PC-3 (cell line): ENCODE data around the gene EQTN. TPM values are rescaled to one million over a fixed set of nuclear protein-coding genes. Genes with fewer than 3 reads are reported as not detected.

ENCODE experiments used
- ATAC-seq: fragments of 200-7000 bp; cut with Tn5 transposase; 2 replicates; pipeline ENCODE4 v1.9.1; 2020; ENCODE audit warnings: mild to moderate bottlenecking, moderate library complexity
- BruUV-seq: library from RNA; stranded (reverse); fragments of 400-500 nt; replicated peaks from 2 replicates; lab custom pipeline; 2021; lab: Mats Ljungman, UMichigan
- CTCF ChIA-PET: fragments of 300-600 bp; sonication (Branson Sonifier 250); formaldehyde crosslinking; loops from one replicate; lab custom pipeline; 2022; ENCODE audit warnings: antibody characterized with exemption; lab: Charles Lee
- POLR2A ChIA-PET: fragments of 300-600 bp; sonication (Branson Sonifier 250); formaldehyde crosslinking; loops from one replicate; lab custom pipeline; 2022; ENCODE audit warnings: antibody characterized with exemption; ENCODE audit not compliant: unreplicated experiment; lab: Charles Lee
- DNase-seq: peaks from one replicate; pipeline ENCODE4 v3.0.0-alpha.2; 2015
- H2AFZ ChIP-seq: fragments of 300-600 bp; sonication (generic); 2 replicates; pipeline ENCODE4 v1.6.0; 2016; ENCODE audit warnings: antibody characterized with exemption, low read length
- H3F3A ChIP-seq: fragments of 300-600 bp; sonication (generic); one replicate; pipeline ENCODE4 v1.6.0; 2017; ENCODE audit warnings: antibody characterized with exemption, low read length, control low read depth, mild to moderate bottlenecking; ENCODE audit not compliant: unreplicated experiment
- H3K27ac ChIP-seq: fragments of 300-600 bp; sonication (generic); 2 replicates; pipeline ENCODE4 v1.5.1; 2016; ENCODE audit warnings: mild to moderate bottlenecking, low read length
- H3K27me3 ChIP-seq: fragments of 300-600 bp; sonication (generic); 2 replicates; pipeline ENCODE4 v1.6.1; 2016; ENCODE audit warnings: low read length, mixed read lengths
- H3K36me3 ChIP-seq: fragments of 300-600 bp; sonication (generic); 2 replicates; pipeline ENCODE4 v1.6.1; 2016; ENCODE audit warnings: low read depth, mixed run types, low read length, mixed read lengths
- H3K4me1 ChIP-seq: fragments of 300-600 bp; sonication (generic); 2 replicates; pipeline ENCODE4 v1.5.1; 2016; ENCODE audit warnings: low read length; ENCODE audit not compliant: insufficient read depth
- H3K4me2 ChIP-seq: fragments of 300-600 bp; sonication (generic); 2 replicates; pipeline ENCODE4 v1.6.0; 2016; ENCODE audit warnings: low read length
- H3K4me3 ChIP-seq: fragments of 300-600 bp; sonication (generic); 2 replicates; pipeline ENCODE4 v1.5.1; 2016; ENCODE audit warnings: mild to moderate bottlenecking, low read length, mixed read lengths
- H3K79me2 ChIP-seq: fragments of 300-600 bp; sonication (generic); 2 replicates; pipeline ENCODE4 v1.6.1; 2017; ENCODE audit warnings: low read length, mixed read lengths
- H3K9ac ChIP-seq: fragments of 300-600 bp; sonication (generic); 2 replicates; pipeline ENCODE4 v1.6.0; 2016; ENCODE audit warnings: mild to moderate bottlenecking, low read length
- H3K9me2 ChIP-seq: fragments of 300-600 bp; sonication (generic); replicated peaks from 2 replicates; pipeline ENCODE4 v1.6.1; 2016; ENCODE audit warnings: mixed run types, low read length, mixed read lengths
- H3K9me3 ChIP-seq: fragments of 300-600 bp; sonication (generic); 2 replicates; pipeline ENCODE4 v1.6.1; 2016; ENCODE audit warnings: low read length, mixed read lengths
- H4K20me1 ChIP-seq: fragments of 300-600 bp; sonication (generic); 2 replicates; pipeline ENCODE4 v1.6.1; 2016; ENCODE audit warnings: low read length, mixed read lengths
- CTCF ChIP-seq: fragments of 300-600 bp; sonication (generic); conservative IDR thresholded peaks from 2 replicates; pipeline ENCODE4 v1.5.1; 2017; ENCODE audit warnings: antibody characterized with exemption, low read depth, mild to moderate bottlenecking, low read length
- EZH2 ChIP-seq: fragments of 300-600 bp; sonication (generic); IDR thresholded peaks from one replicate; pipeline ENCODE4 v1.6.1; 2017; ENCODE audit warnings: antibody characterized with exemption, mild to moderate bottlenecking, low read length; ENCODE audit not compliant: unreplicated experiment
- EZH2phosphoT487 ChIP-seq: fragments of 300-600 bp; sonication (generic); IDR thresholded peaks from 2 replicates; pipeline ENCODE4 v1.6.1; 2018; ENCODE audit warnings: mild to moderate bottlenecking, antibody characterized with exemption, low read length, borderline replicate concordance
- intact Hi-C: fragments of 100-400 bp; cut with micrococcal nuclease; formaldehyde crosslinking; loops from 2 replicates; pipeline ENCODE4 v1.9.0; 2023
- total RNA-seq: library from RNA; depleted of rRNA; stranded (reverse); fragments of >200 nt; gene quantifications from 2 replicates; pipeline ENCODE4 v1.2.3, GENCODE V29; 2014

The EQTN gene
- total RNA-seq, 1 experiment from 2014 or later = not detected

DNA sequence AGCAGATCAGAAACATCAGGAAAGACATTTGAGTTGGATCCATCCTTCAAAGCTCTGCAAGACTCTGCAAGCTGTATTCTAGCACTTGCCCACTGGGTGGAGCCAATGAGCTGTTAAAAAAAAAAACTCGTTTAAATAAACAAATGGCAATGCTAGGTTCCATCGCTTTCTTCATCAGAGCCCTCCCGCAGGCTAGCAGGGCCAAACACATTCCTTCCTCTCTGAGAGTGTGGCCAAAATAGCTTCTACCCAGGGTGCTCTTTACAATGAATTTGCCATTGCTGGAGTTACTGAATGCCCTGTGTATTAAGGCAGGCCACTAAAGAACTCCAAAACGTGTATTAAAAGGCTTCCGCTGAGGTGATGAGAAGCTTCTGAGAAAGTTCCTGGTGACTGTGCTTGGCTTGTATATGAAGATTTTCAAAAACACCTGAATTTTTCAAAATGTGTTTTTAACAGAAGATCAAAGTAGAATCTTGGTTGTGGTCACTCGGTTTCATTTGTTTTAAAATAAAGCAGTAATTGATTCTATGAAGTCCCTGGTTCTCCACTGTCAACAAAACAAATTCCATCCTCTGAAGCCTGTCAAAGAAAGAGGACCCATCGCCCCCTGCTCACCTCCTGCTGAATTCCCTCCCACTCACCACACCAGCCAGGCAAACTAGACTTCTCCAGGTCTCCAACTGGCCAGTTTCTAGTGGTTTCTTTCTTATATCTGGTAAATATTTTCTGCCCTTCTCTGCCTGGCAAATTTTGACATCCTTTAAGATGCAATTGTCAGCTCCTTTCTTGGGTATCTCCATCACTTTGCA is 36.5 kb upstream of the EQTN start:
- Histone ChIP-seq H3K27me3 (no peaks in the 10 kb centered on the region), H3K4me2 (no peak overlapping the region), H4K20me1 (no peaks in the 10 kb centered on the region), H3K4me3 (no peak overlapping the region), H3K4me1 (0 out of 2 replicates have a peak, but pooled peaks cover 4% of the 10 kb centered on the region), H3K27ac (no peak overlapping the region), H3K79me2 (no peaks in the 10 kb centered on the region), H3F3A (no peaks in the 10 kb centered on the region), H3K9me2 (no peaks in the 10 kb centered on the region), H3K36me3 (no peaks in the 10 kb centered on the region), H2AFZ (peak overlapping the region; percentile 32; the same call in 1 of the 2 replicates), H3K9me3 (no peaks in the 10 kb centered on the region), H3K9ac (no peak overlapping the region)
- ChIA-PET POLR2A (interaction anchor here (0.6 to 1.0 kb wide), 2 partner anchors 93 to 209 kb away, joined by 4 read pairs; no protein-coding TSS in a partner anchor), CTCF (interaction anchor here (0.7 to 1.7 kb wide), 2 partner anchors 42 to 196 kb away, joined by 3 to 9 read pairs; partner anchors contain the start of gene MOB3B)
- BruUV-seq = no TSS peak
- DNase-seq = peak; percentile 75
- TF ChIP-seq EZH2phosphoT487 = no peak
- peak; percentile 72 for TF ChIP-seq CTCF
- ATAC-seq = peak; percentile 78
- intact Hi-C loops = loop anchor here (1.0 to 5.0 kb wide), 3 partner anchors 94 to 215 kb away; partner anchors contain the start of gene MOB3B

DNA sequence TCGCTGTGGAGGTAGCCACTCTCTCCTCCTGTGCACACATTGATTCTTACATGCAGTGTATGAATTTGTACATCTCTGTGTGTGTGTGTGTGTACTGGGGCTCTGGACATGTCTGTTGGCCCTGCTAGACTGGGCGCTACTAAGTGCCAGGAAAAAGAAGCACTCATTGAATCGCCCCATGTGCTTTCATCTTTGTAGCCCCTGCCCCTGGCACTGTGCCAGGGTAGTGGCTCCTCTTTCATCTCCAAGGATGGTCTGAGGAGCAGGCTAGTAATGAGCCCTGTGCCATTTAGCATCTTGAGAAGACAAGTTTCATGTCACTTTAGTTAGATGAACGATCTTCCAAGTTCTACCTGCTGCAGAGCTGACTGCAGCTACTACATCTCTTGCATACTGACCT is 34.4 kb upstream of the EQTN start:
- Histone ChIP-seq H3K79me2 (no peaks in the 10 kb centered on the region), H3K4me3 (no peak overlapping the region), H3K4me1 (0 out of 2 replicates have a peak, but pooled peaks cover 4% of the 10 kb centered on the region), H3K27me3 (no peaks in the 10 kb centered on the region), H4K20me1 (no peaks in the 10 kb centered on the region), H3K27ac (no peak overlapping the region), H2AFZ (no peak overlapping the region), H3K9me2 (no peaks in the 10 kb centered on the region), H3K36me3 (no peaks in the 10 kb centered on the region), H3K9me3 (no peaks in the 10 kb centered on the region), H3F3A (no peaks in the 10 kb centered on the region), H3K9ac (no peak overlapping the region), H3K4me2 (no peak overlapping the region)
- TF ChIP-seq CTCF (no peak), EZH2phosphoT487 (no peak), EZH2 (no peak)
- ChIA-PET POLR2A (no interaction called here), CTCF (no interaction called here)
- no TSS peak for BruUV-seq
- no peak for DNase-seq
- intact Hi-C loops = loop anchor here (5.0 kb wide), 1 partner anchor 96 kb away; no protein-coding TSS in a partner anchor
- ATAC-seq = no peak

DNA sequence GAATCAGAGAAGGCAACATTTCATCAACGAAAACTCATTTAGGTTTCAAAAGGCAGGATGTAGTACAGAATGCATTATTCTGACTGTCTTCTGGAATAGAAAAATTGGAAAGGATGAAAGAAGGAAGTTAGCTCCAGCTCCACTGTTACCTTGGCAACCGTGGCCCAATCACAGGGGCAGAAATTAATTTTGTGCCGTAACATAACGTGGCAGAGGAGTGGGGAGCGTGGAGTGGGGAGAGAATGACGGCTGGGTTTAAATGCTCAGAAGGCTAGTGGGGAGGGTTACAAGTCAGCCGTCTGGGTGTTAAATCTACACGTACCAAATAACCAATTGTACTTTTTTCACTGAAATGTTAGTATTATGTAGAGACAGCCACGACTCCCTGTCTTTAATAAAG is 32.3 kb upstream of the EQTN start:
- BruUV-seq = no TSS peak
- CTCF ChIA-PET = no interaction called here
- H3K4me1 ChIP-seq = 0 out of 2 replicates have a peak, but pooled peaks cover 4% of the 10 kb centered on the region

More for the DNA sequence above, 32.3 kb upstream of the EQTN start:
- Histone ChIP-seq H3K4me2 (no peak overlapping the region), H3K27me3 (no peaks in the 10 kb centered on the region), H4K20me1 (no peaks in the 10 kb centered on the region), H3K9me2 (no peaks in the 10 kb centered on the region), H3K36me3 (no peaks in the 10 kb centered on the region), H3F3A (no peaks in the 10 kb centered on the region), H3K4me3 (no peak overlapping the region), H3K9ac (no peak overlapping the region), H3K79me2 (no peaks in the 10 kb centered on the region), H3K9me3 (no peaks in the 10 kb centered on the region), H2AFZ (no peak overlapping the region), H3K27ac (no peak overlapping the region)
- intact Hi-C loops = no loop called here
- DNase-seq (no peak), ATAC-seq (no peak)
- TF ChIP-seq EZH2 (no peak), EZH2phosphoT487 (no peak), CTCF (no peak)
- POLR2A ChIA-PET = no interaction called here
